ENCODE measurements around the gene ALKBH8. TPM values are rescaled to one million over a fixed set of nuclear protein-coding genes. Genes with fewer than 3 reads are reported as not detected.

Gene ALKBH8
- total RNA-seq, 1 donor from 2014 or later, result 11.8 TPM

- Histone ChIP-seq H3K4me1 (peaks cover 4% of the 10 kb centered on the region), H3K27me3 (peaks cover 99% of the 10 kb centered on the region), H3K9ac (no peak within 1 kb of the TSS), H3K36me3 (no peaks in the 10 kb centered on the region), H3K79me2 (ENCODE audit: low read depth) (no peaks in the 10 kb centered on the region), H3K9me3 (ENCODE audit: low read depth) (no peaks in the 10 kb centered on the region), H3K27ac (no peak within 1 kb of the TSS), H3K4me2 (peak within 1 kb of the TSS; percentile 91), H3F3A (ENCODE audit: low read depth) (peaks cover 22% of the 10 kb centered on the region), H3K4me3 (peak within 1 kb of the TSS; percentile 75), H4K20me1 (ENCODE audit: low read depth) (peaks cover 36% of the 10 kb centered on the region), H2AFZ (replicated peaks) (peak within 1 kb of the TSS; percentile 88)
- no peak for TF ChIP-seq CTCF (IDR thresholded peaks at IDR 0.05)
- TF ChIP-seq EZH2phosphoT487 (IDR thresholded peaks at IDR 0.05), result no peak
- peak; percentile 63 for TF ChIP-seq EZH2 (IDR thresholded peaks at IDR 0.05)
- no peak within 1 kb of the TSS for H3K27ac Mint-ChIP-seq
- peaks cover 28% of the 10 kb centered on the region for H3K4me1 Mint-ChIP-seq
- H3K36me3 Mint-ChIP-seq, result no peaks in the 10 kb centered on the region
- peaks cover 57% of the 10 kb centered on the region for H3K27me3 Mint-ChIP-seq (ENCODE audit: insufficient read depth, low read depth)
- H3K4me3 Mint-ChIP-seq, result peak within 1 kb of the TSS; percentile 94
- H3K9me3 Mint-ChIP-seq, result no peaks in the 10 kb centered on the region
- peak; percentile 85 for DNase-seq (ENCODE audit: low spot score)
Measured at GRCh38 chr11:107590460-107591377, 25.2 kb upstream of the ALKBH8 start, which contains the start of gene ELMOD1. Gene ELMOD1 (plus strand): TSS chr11:107591147. CDS start chr11:107618190, 27,043 bp downstream.

- no peaks in the 10 kb centered on the region for H3K36me3 Mint-ChIP-seq
- H3K4me1 ChIP-seq, result peaks cover 4% of the 10 kb centered on the region
- H3K27ac ChIP-seq, result no peak overlapping the region
- peaks cover 16% of the 10 kb centered on the region for H4K20me1 ChIP-seq (ENCODE audit: low read depth)
- H3K9me3 ChIP-seq (ENCODE audit: low read depth), result no peaks in the 10 kb centered on the region
- H3K27me3 Mint-ChIP-seq (ENCODE audit: insufficient read depth, low read depth), result peaks cover 42% of the 10 kb centered on the region
- H3K79me2 ChIP-seq (ENCODE audit: low read depth), result no peaks in the 10 kb centered on the region
- H3K9ac ChIP-seq, result no peak overlapping the region
- H3K27me3 ChIP-seq, result peaks cover 67% of the 10 kb centered on the region
- no peak for DNase-seq (ENCODE audit: low spot score)
- H3K4me1 Mint-ChIP-seq, result peaks cover 15% of the 10 kb centered on the region
- no peak overlapping the region for H3K4me2 ChIP-seq
- no peak overlapping the region for H2AFZ ChIP-seq (replicated peaks)
- no peak overlapping the region for H3K4me3 Mint-ChIP-seq
- no peak overlapping the region for H3K4me3 ChIP-seq
- peaks cover 14% of the 10 kb centered on the region for H3F3A ChIP-seq (ENCODE audit: low read depth)
- no peaks in the 10 kb centered on the region for H3K9me3 Mint-ChIP-seq
- TF ChIP-seq EZH2 (IDR thresholded peaks at IDR 0.05), result no peak
- no peak for TF ChIP-seq EZH2phosphoT487 (IDR thresholded peaks at IDR 0.05)
- no peak for TF ChIP-seq CTCF (IDR thresholded peaks at IDR 0.05)
- H3K27ac Mint-ChIP-seq, result no peak overlapping the region
- H3K36me3 ChIP-seq, result no peaks in the 10 kb centered on the region
Measured at GRCh38 chr11:107587306-107587979, 21.9 kb upstream of the ALKBH8 start.

GRCh38 chr11:107583629-107584195 lies 18.2 kb upstream of the ALKBH8 start:
- Mint-ChIP-seq H3K27me3 (ENCODE audit: insufficient read depth, low read depth) (peaks cover 17% of the 10 kb centered on the region), H3K4me1 (no peaks in the 10 kb centered on the region), H3K36me3 (no peaks in the 10 kb centered on the region), H3K4me3 (no peak overlapping the region), H3K27ac (no peak overlapping the region), H3K9me3 (no peaks in the 10 kb centered on the region)
- H4K20me1 ChIP-seq (ENCODE audit: low read depth), result no peaks in the 10 kb centered on the region
- H2AFZ ChIP-seq (replicated peaks), result no peak overlapping the region
- H3K79me2 ChIP-seq (ENCODE audit: low read depth), result no peaks in the 10 kb centered on the region
- no peaks in the 10 kb centered on the region for H3K36me3 ChIP-seq
- no peak overlapping the region for H3K9ac ChIP-seq
- H3K27me3 ChIP-seq, result peaks cover 29% of the 10 kb centered on the region
- TF ChIP-seq CTCF (IDR thresholded peaks at IDR 0.05) (no peak), EZH2phosphoT487 (IDR thresholded peaks at IDR 0.05) (no peak), EZH2 (IDR thresholded peaks at IDR 0.05) (no peak)
- no peak for DNase-seq (ENCODE audit: low spot score)
- H3F3A ChIP-seq (ENCODE audit: low read depth), result no peaks in the 10 kb centered on the region
- H3K4me2 ChIP-seq, result no peak overlapping the region
- no peak overlapping the region for H3K27ac ChIP-seq
- H3K9me3 ChIP-seq (ENCODE audit: low read depth), result no peaks in the 10 kb centered on the region
- no peak overlapping the region for H3K4me3 ChIP-seq
- no peaks in the 10 kb centered on the region for H3K4me1 ChIP-seq
